Gastrocnemius medialis (tissue), 4 donors: ENCODE data around the gene AMZ2. TPM values are rescaled to one million over a fixed set of nuclear protein-coding genes. Genes with fewer than 3 reads are reported as not detected.

Experiments
- ATAC-seq, 2 donors: fragments of 150-250 bp; one replicate each; pipeline ENCODE4 v1.9.1; 2016
- DNase-seq, 2 donors: peaks; one replicate each; pipeline ENCODE4 v3.0.0-alpha.2; 2019
- H3K27ac ChIP-seq, 4 donors: fragments of 200-600 bp; sonication (generic); 1 replicate in 1 of 4; 2 replicates in 3 of 4; pipeline ENCODE4 v1.5.1; 2016 to 2018; ENCODE audit warnings: mild to moderate bottlenecking in 2 of 4, moderate library complexity in 1 of 4
- H3K27me3 ChIP-seq, 3 donors: fragments of 200-600 bp; sonication (generic) in 2 of 3; 1 replicate in 1 of 3; 2 replicates in 2 of 3; pipeline versions ENCODE4 v1.5.1 to v1.6.0; 2016 to 2019; ENCODE audit warnings: mild to moderate bottlenecking in 1 of 3, moderate library complexity in 1 of 3
- H3K36me3 ChIP-seq, 2 donors: fragments of 200-600 bp; sonication (generic) in 1 of 2; one replicate each; pipeline ENCODE4 v1.5.1; 2017 to 2018
- H3K4me1 ChIP-seq, 2 donors: fragments of 200-600 bp; sonication (generic) in 1 of 2; one replicate each; pipeline ENCODE4 v1.5.1; 2016 to 2017; ENCODE audit warnings: mild to moderate bottlenecking in 2 of 2
- H3K4me3 ChIP-seq, 4 donors: fragments of 200-600 bp; sonication (generic) in 3 of 4; 1 replicate in 1 of 4; 2 replicates in 3 of 4; pipeline ENCODE4 v1.5.1; 2016 to 2019; ENCODE audit warnings: mild to moderate bottlenecking in 2 of 4
- H3K9me3 ChIP-seq, 3 donors: fragments of 200-600 bp; sonication (generic) in 2 of 3; 1 replicate in 1 of 3; 2 replicates in 2 of 3; pipeline ENCODE4 v1.5.1; 2016 to 2019
- POLR2A ChIP-seq, 2 donors: fragments of 450-650 bp; IDR thresholded peaks; one replicate each; pipeline ENCODE4 v1.6.1; 2017; ENCODE audit warnings: antibody characterized with exemption in 2 of 2, mild to moderate bottlenecking in 2 of 2, moderate library complexity in 2 of 2
- in situ Hi-C, 4 donors: fragments of 200-750 bp; cut with MboI; loops; one replicate each; pipeline versions ENCODE4 v1.15.0 to v1.8.0; 2017; ENCODE audit warnings: low sequenced_read_pairs in 4 of 4
- intact Hi-C: fragments of 100-400 bp; cut with DNase I; formaldehyde crosslinking; loops from one replicate; pipeline ENCODE4 v1.15.1; 2023; ENCODE audit warnings: low total_unique reads
- total RNA-seq, 4 donors: library from RNA; depleted of rRNA; stranded (reverse); fragments of >200 nt; gene quantifications; one replicate each; pipeline versions ENCODE4 v1.1.0 to v1.2.3, GENCODE V29; 2016
- TF ChIP-seq, protein P1 (sequence below), 5 experiments: fragments of 450-650 bp in 3 of 5; fragments of 200-600 bp in 2 of 5; sonication (generic) in 2 of 5; IDR thresholded peaks in 4 of 5; conservative IDR thresholded peaks in 1 of 5; 1 replicate in 4 of 5; 2 replicates in 1 of 5; pipeline ENCODE4 v1.5.1; 2016 to 2019; ENCODE audit warnings: antibody characterized with exemption in 5 of 5, mild to moderate bottlenecking in 3 of 5, moderate library complexity in 3 of 5

The AMZ2 gene
- total RNA-seq, 4 donors from 2014 or later: 47.6 to 86.9 (median 61.8) TPM

DNA sequence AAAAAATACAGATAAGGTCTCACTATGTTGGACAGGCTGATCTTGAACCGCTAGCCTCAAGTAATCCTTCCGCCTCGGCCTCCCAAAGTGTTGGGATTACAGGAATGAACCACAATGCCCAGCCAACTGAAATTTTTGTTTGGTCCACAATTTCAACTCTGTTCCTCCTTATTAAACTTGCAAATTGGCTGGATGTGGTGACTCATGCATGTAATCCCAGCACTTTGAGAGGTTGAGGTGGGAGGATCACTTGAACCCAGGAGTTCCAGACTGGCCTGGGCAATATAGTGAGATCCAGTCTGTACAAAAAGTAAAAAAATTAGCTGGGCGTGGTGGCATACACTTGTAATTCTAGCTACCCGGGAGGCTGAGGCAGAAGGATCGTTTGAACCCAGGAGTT lies 56.9 kb downstream of the AMZ2 start:
- DNase-seq (no peak), ATAC-seq (no peak)
- H3K4me3 ChIP-seq: no peak overlapping the region
- no peaks in the 10 kb centered on the region for H3K36me3 ChIP-seq
- H3K4me1 ChIP-seq: no peaks in the 10 kb centered on the region
- H3K27ac ChIP-seq: no peak overlapping the region
- TF ChIP-seq, protein P1, sequence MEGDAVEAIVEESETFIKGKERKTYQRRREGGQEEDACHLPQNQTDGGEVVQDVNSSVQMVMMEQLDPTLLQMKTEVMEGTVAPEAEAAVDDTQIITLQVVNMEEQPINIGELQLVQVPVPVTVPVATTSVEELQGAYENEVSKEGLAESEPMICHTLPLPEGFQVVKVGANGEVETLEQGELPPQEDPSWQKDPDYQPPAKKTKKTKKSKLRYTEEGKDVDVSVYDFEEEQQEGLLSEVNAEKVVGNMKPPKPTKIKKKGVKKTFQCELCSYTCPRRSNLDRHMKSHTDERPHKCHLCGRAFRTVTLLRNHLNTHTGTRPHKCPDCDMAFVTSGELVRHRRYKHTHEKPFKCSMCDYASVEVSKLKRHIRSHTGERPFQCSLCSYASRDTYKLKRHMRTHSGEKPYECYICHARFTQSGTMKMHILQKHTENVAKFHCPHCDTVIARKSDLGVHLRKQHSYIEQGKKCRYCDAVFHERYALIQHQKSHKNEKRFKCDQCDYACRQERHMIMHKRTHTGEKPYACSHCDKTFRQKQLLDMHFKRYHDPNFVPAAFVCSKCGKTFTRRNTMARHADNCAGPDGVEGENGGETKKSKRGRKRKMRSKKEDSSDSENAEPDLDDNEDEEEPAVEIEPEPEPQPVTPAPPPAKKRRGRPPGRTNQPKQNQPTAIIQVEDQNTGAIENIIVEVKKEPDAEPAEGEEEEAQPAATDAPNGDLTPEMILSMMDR (IDR thresholded peaks at IDR 0.05 in 4 of 5, conservative IDR thresholded peaks at IDR 0.05 in 1 of 5): no peak
- no peak for TF ChIP-seq POLR2A (IDR thresholded peaks at IDR 0.05)
- in situ Hi-C loops (no loop called here), intact Hi-C loops (no loop called here)
- H3K9me3 ChIP-seq: no peaks in the 10 kb centered on the region
- no peaks in the 10 kb centered on the region for H3K27me3 ChIP-seq

DNA sequence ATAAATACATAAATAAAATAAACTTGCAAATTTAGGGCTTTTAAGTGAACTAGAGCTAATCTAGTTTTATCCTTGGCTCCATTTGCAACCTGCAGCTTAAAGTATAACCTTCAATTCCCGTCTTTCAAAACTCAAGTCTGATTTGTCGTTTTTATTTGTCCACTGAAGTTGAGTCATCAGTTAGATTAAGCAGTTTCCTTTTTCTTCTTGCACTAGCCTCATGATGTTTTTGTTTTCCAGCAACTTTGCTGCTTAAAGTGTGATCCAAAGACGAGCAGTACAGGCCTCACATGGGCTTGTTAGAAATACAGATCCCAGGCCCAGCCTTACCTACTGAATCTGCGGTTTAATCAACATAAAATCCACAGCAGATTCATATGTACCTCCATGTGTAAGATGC lies 57.3 kb downstream of the AMZ2 start:
- H3K4me1 ChIP-seq: no peaks in the 10 kb centered on the region
- in situ Hi-C loops (no loop called here), intact Hi-C loops (no loop called here)
- H3K9me3 ChIP-seq: no peaks in the 10 kb centered on the region
- H3K27ac ChIP-seq: no peak overlapping the region
- no peaks in the 10 kb centered on the region for H3K27me3 ChIP-seq
- no peak for TF ChIP-seq POLR2A (IDR thresholded peaks at IDR 0.05)
- TF ChIP-seq, protein P1 (IDR thresholded peaks at IDR 0.05 in 4 of 5, conservative IDR thresholded peaks at IDR 0.05 in 1 of 5): no peak
- no peak for ATAC-seq
- H3K36me3 ChIP-seq: no peaks in the 10 kb centered on the region
- no peak for DNase-seq
- no peak overlapping the region for H3K4me3 ChIP-seq

Other genes starting within 250 kb of the AMZ2 start
- gene KPNA2, start 212.3 kb upstream of the AMZ2 start, total RNA-seq: 10 to 100 TPM; 14.5 to 23.3 (median 19.3) TPM
- 1 to 10 TPM in 3 of 4 donors, under 1 TPM in 1; 0.66 to 7.1 (median 3.8) TPM for gene SLC16A6, start 43.1 kb downstream of the AMZ2 start, total RNA-seq
- 1 to 10 TPM; 3.3 to 6.1 (median 5.4) TPM for gene ARSG, start 43.5 kb downstream of the AMZ2 start, total RNA-seq
- gene WIPI1, start 209.5 kb downstream of the AMZ2 start, total RNA-seq: 100 to 1,000 TPM in 2 of 4 donors, 10 to 100 TPM in 2; 79.1 to 182 (median 92.0) TPM